Karpas-422 (cell line): ENCODE measurements around the gene HTRA2. TPM values are rescaled to one million over a fixed set of nuclear protein-coding genes. Genes with fewer than 3 reads are reported as not detected.
A peak's percentile ranks its signal among the peaks of the same experiment; 100 is the strongest.

Experiments
- DNase-seq: peaks from one replicate; pipeline ENCODE4 v3.0.0-alpha.2; 2015
- H2AFZ ChIP-seq: fragments of 200-600 bp; sonication (generic); 2 replicates; pipeline ENCODE4 v1.6.1; 2014; ENCODE audit warnings: antibody characterized with exemption, low read length, mixed read lengths
- H3K27ac ChIP-seq: fragments of 200-600 bp; sonication (generic); 2 replicates; pipeline ENCODE4 v1.5.1; 2014; ENCODE audit warnings: mild to moderate bottlenecking, low read length, moderate library complexity
- H3K27me3 ChIP-seq: fragments of 200-600 bp; sonication (generic); 2 replicates; pipeline ENCODE4 v1.6.1; 2014; ENCODE audit warnings: low read length, mixed read lengths
- H3K36me3 ChIP-seq: fragments of 200-600 bp; sonication (generic); 2 replicates; pipeline ENCODE4 v1.6.1; 2014; ENCODE audit warnings: low read length, mixed read lengths; ENCODE audit not compliant: insufficient read depth
- H3K4me1 ChIP-seq: fragments of 200-600 bp; sonication (generic); 2 replicates; pipeline ENCODE4 v1.6.1; 2014; ENCODE audit warnings: mild to moderate bottlenecking, low read length, mixed read lengths
- H3K4me2 ChIP-seq: fragments of 200-600 bp; sonication (generic); 2 replicates; pipeline ENCODE4 v1.6.1; 2014; ENCODE audit warnings: low read length, low read depth, mild to moderate bottlenecking; ENCODE audit not compliant: poor library complexity, severe bottlenecking
- H3K4me3 ChIP-seq: fragments of 200-600 bp; sonication (generic); 2 replicates; pipeline ENCODE4 v1.5.1; 2014; ENCODE audit warnings: mild to moderate bottlenecking, antibody characterized with exemption, low read length, mixed read lengths
- H3K79me2 ChIP-seq: fragments of 200-600 bp; sonication (generic); 2 replicates; pipeline ENCODE4 v1.6.1; 2014; ENCODE audit warnings: mild to moderate bottlenecking, low read length, mixed read lengths
- H3K9ac ChIP-seq: fragments of 200-600 bp; sonication (generic); 2 replicates; pipeline ENCODE4 v1.6.0; 2014; ENCODE audit warnings: low read length
- H3K9me2 ChIP-seq: fragments of 200-600 bp; sonication (generic), shearing (Covaris generic); replicated peaks from 2 replicates; pipeline ENCODE4 v1.6.0; 2014; ENCODE audit warnings: mild to moderate bottlenecking, low read length, moderate library complexity; ENCODE audit not compliant: insufficient read depth
- H3K9me3 ChIP-seq: fragments of 300-700, 200-600 bp; sonication (generic); 2 replicates; pipeline ENCODE4 v1.6.1; 2014; ENCODE audit warnings: low read length, mixed read lengths
- H4K20me1 ChIP-seq: fragments of 200-600 bp; sonication (generic); 2 replicates; pipeline ENCODE4 v1.6.1; 2014; ENCODE audit warnings: mild to moderate bottlenecking, antibody characterized with exemption, low read length, low read depth; ENCODE audit not compliant: insufficient read depth
- total RNA-seq: library from RNA; depleted of rRNA; stranded (reverse); fragments of >200 nt; shearing (Covaris generic); gene quantifications from 2 replicates; pipeline ENCODE4 v1.2.3, GENCODE V29; 2014; ENCODE audit warnings: low replicate concordance

Gene HTRA2
- total RNA-seq, 1 experiment from 2014 or later: 36.8 TPM

DNA sequence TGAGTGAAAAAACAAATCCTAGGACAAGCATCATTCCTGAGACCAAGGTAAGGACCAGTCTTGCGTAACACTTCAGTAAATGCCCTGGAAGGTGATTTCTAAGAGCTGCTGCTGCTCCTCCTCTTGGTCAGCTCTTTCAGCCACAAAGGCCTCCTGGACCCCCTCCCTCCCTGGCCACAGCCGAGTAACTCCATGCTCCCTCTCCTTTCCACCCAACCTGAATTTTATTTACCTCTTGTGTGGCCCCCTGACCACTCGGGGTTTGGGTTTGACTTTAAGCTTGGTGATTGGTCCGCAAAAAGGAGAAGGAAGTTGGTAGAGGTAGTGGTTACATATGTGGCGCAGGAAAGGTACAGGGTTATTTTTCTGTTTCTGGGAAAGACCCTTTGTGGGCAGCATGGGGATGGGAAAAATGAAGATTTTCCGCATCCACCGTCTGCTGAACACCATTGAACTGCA, 9.2 kb downstream of the HTRA2 start:
- no peaks in the 10 kb centered on the region for H3K4me1 ChIP-seq
- no peaks in the 10 kb centered on the region for H3K27me3 ChIP-seq
- DNase-seq: no peak
- no peaks in the 10 kb centered on the region for H3K9me3 ChIP-seq
- no peaks in the 10 kb centered on the region for H3K9me2 ChIP-seq
- no peak overlapping the region for H3K4me2 ChIP-seq
- no peaks in the 10 kb centered on the region for H3K36me3 ChIP-seq
- H3K4me3 ChIP-seq: no peak overlapping the region
- no peak overlapping the region for H2AFZ ChIP-seq
- no peak overlapping the region for H3K9ac ChIP-seq
- no peak overlapping the region for H3K27ac ChIP-seq
- H4K20me1 ChIP-seq: no peaks in the 10 kb centered on the region
- no peaks in the 10 kb centered on the region for H3K79me2 ChIP-seq

DNA sequence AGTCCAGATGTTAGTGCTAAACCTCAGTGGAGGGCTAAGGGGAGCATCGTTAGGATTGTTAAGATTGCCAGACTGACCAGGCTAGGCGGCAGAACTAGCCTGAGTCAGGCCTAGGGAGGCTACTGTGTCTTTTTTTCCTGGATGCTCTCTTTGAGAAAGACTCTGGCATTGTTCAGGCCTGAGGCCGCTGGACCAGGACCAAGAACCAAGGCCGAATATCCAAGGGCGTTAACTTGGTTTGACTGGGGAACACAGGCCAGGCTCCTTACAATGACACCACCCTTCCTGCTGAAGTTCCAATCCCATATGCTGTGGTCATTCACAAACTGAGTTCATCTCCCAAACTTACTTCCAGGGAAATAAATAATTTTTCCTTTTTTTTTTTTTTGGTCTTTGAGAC, 10.6 kb downstream of the HTRA2 start:
- Histone ChIP-seq H3K36me3 (no peaks in the 10 kb centered on the region), H3K9me3 (no peaks in the 10 kb centered on the region), H3K79me2 (no peaks in the 10 kb centered on the region), H4K20me1 (no peaks in the 10 kb centered on the region), H3K4me3 (no peak overlapping the region), H3K27me3 (no peaks in the 10 kb centered on the region), H3K27ac (no peak overlapping the region), H3K9me2 (no peaks in the 10 kb centered on the region), H3K4me2 (no peak overlapping the region), H3K4me1 (no peaks in the 10 kb centered on the region), H3K9ac (no peak overlapping the region), H2AFZ (no peak overlapping the region)
- DNase-seq: no peak

DNA sequence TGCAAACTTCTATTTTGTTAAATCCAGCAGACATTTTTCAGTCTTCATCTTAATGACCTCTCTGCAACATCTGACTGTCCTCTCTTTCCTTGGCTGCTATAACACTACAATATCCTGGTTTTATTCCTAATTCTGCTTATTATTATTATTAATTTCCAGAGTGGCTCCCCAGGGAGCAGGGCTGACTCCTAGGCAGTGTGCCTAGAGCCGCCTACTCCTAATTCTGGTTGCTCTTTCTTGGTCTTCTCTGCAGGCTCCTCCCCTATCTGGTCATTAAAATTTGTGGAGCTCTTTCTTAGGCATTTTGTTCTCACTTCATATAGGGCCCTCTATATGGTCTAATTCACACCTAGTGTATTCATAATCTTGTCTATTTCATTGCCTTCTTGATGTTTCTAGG, 13.2 kb downstream of the HTRA2 start:
- Histone ChIP-seq H3K27ac (no peak overlapping the region), H3K4me2 (no peak overlapping the region), H2AFZ (no peak overlapping the region), H3K4me3 (no peak overlapping the region), H3K27me3 (no peaks in the 10 kb centered on the region), H3K36me3 (no peaks in the 10 kb centered on the region), H3K9me2 (no peaks in the 10 kb centered on the region), H3K4me1 (no peaks in the 10 kb centered on the region), H3K79me2 (no peaks in the 10 kb centered on the region), H3K9me3 (no peaks in the 10 kb centered on the region), H4K20me1 (no peaks in the 10 kb centered on the region), H3K9ac (no peak overlapping the region)
- DNase-seq: no peak

DNA sequence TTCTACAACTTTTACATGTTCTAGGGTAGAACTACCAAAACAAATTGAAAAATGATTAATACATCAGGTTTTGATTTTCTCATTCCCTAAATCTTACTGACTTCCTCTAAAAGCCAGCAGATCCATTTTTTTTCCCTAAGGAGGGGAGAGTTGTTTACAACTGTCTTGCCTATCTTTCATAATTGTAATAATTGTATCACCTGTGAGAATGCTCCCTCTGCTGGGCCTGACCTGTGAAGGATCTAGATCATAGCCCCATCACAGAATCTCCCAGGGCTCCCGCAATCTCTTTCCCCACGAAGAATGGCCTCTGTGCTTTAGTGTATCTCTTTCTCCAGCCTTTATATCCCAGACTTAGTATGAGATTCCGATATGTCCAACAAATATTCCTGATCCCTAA, 14.9 kb downstream of the HTRA2 start:
- Histone ChIP-seq H3K9me3 (no peaks in the 10 kb centered on the region), H3K27ac (no peak overlapping the region), H3K9me2 (no peaks in the 10 kb centered on the region), H3K79me2 (no peaks in the 10 kb centered on the region), H3K27me3 (no peaks in the 10 kb centered on the region), H3K4me2 (no peak overlapping the region), H4K20me1 (no peaks in the 10 kb centered on the region), H3K4me1 (no peaks in the 10 kb centered on the region), H2AFZ (no peak overlapping the region), H3K9ac (no peak overlapping the region), H3K4me3 (no peak overlapping the region), H3K36me3 (no peaks in the 10 kb centered on the region)
- DNase-seq: peak; percentile 75

DNA sequence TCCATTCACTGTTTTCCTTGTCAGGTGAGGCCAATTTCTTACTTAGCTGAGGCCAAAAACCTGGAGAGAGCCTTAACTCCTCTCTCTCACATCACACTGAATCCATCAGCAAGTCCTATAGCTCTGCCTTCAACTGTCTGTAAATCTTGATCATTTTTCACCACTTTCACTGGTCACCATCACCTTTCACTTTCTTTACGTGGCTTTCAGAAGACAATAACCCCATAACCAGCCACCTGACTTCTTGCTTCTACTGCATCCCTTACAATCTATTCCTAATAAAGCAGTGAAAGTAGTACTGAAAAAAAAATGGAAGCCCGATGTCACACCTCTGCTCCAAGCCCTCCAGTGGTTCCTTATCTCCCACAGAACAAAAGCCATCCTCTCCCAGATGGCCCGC, 16.3 kb downstream of the HTRA2 start:
- Histone ChIP-seq H4K20me1 (no peaks in the 10 kb centered on the region), H3K36me3 (no peaks in the 10 kb centered on the region), H3K4me3 (no peak overlapping the region), H2AFZ (no peak overlapping the region), H3K9ac (no peak overlapping the region), H3K4me2 (no peak overlapping the region), H3K9me2 (no peaks in the 10 kb centered on the region), H3K4me1 (no peaks in the 10 kb centered on the region), H3K27me3 (no peaks in the 10 kb centered on the region), H3K9me3 (no peaks in the 10 kb centered on the region), H3K27ac (no peak overlapping the region), H3K79me2 (no peaks in the 10 kb centered on the region)
- DNase-seq: no peak

DNA sequence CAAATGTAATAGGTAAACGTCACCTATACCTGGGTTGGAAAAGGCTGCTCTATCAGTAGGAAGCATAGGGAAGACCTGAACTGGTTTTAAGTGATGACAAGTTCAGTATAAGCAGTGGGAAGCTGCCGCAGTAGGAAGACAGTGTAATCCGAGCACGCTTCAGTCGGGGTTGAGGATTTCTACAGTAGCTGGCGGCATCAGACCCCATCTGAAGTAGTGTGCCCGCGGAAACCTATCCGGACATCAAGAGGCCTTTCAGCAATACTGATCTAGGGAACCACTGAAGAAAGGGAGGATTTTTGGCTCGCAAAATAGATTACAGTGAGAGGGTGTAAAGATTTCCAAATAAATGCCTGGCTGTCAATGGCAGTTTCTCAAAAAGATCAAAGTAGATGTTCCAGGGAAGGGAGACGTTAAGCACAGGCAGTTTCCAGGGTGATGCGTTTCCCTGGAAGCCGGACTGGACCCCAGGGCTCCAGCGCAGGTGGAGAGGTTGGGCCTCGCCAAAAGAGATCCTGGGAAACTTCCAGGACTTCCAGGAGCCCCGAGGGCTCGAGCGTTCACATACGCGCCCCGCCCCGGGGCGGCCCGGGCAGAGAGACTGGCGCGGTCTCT, 18.7 kb downstream of the HTRA2 start:
- H3K27me3 ChIP-seq: no peaks in the 10 kb centered on the region
- H3K4me1 ChIP-seq: no peaks in the 10 kb centered on the region
- no peak overlapping the region for H3K9ac ChIP-seq
- H3K9me2 ChIP-seq: no peaks in the 10 kb centered on the region
- DNase-seq: no peak
- H3K79me2 ChIP-seq: no peaks in the 10 kb centered on the region
- H2AFZ ChIP-seq: no peak overlapping the region
- no peaks in the 10 kb centered on the region for H3K36me3 ChIP-seq
- no peaks in the 10 kb centered on the region for H4K20me1 ChIP-seq
- no peak overlapping the region for H3K27ac ChIP-seq
- no peak overlapping the region for H3K4me2 ChIP-seq
- no peak overlapping the region for H3K4me3 ChIP-seq
- H3K9me3 ChIP-seq: no peaks in the 10 kb centered on the region

DNA sequence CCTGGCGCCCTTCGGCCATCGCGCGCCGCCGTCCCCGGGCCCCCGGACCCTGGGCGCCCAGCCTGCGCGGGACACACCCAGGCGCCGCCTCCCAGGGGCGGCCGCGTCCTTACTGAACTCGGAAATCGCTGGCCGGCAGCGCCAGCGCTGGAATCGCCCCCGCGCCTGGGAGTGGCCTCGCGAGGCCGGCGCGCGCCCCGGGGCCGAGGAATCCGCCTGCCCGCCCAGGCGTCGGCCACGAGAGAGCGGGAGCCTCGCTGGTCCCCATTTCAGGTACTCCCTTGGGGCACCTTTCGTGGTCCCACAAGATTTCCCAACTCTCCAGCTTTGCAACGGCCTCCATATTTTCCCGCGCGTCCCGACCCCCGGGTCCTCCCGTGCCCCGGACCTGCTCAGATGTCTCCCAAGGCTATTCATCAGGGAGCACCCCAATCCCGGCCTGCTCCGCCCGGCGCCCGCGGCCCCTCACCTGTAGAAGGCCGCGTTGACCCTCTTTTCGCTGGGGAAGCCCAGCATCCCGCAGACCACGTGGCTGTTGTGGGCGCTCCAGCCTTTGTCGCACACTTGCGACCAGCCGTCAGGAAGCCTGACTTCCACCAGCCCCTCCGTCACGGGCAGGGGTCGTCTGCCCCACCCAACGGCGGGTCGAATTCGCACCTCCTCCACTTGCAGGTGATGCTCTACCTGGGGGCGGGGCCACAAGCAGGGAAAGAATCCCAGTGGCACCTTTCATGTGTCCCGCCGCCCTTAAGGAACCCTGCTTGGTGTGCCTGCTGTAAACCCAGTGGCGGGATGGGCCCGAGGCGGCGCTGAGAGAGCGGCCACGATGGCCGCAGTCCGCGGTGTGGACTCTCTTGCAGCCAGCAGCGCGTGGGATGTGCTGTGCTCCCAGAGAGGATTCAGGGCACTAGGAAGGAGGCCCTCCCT, 19.4 kb downstream of the HTRA2 start:
- Histone ChIP-seq H2AFZ (no peak overlapping the region), H3K36me3 (no peaks in the 10 kb centered on the region), H3K27me3 (no peaks in the 10 kb centered on the region), H3K4me1 (peaks cover 5% of the 10 kb centered on the region), H3K27ac (no peak overlapping the region), H3K4me3 (no peak overlapping the region), H4K20me1 (no peaks in the 10 kb centered on the region), H3K79me2 (no peaks in the 10 kb centered on the region), H3K9me2 (no peaks in the 10 kb centered on the region), H3K9ac (no peak overlapping the region), H3K4me2 (no peak overlapping the region), H3K9me3 (no peaks in the 10 kb centered on the region)
- no peak for DNase-seq

DNA sequence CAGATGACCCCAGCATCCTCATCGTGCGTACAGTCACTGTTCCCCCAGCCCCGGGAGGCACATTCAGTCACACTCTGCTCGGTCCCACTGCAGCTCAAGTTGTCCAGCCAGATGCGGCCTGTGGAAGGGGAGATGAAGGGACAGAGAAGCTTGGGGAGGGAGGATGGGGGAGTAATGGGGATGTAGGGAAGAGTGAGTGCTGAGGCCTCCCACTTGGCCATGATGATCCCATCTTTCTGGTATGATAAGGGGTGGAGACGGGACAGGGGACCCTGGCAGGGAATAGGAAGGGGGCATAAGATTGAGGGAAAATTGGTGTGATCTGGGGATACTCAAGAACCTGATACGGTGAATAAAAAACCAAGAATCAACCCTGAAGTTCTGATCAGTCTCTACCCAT, 20.5 kb downstream of the HTRA2 start:
- no peaks in the 10 kb centered on the region for H3K9me2 ChIP-seq
- no peak overlapping the region for H3K4me2 ChIP-seq
- no peaks in the 10 kb centered on the region for H3K27me3 ChIP-seq
- H2AFZ ChIP-seq: no peak overlapping the region
- no peaks in the 10 kb centered on the region for H3K9me3 ChIP-seq
- no peak overlapping the region for H3K4me3 ChIP-seq
- no peak overlapping the region for H3K9ac ChIP-seq
- no peak for DNase-seq
- no peak overlapping the region for H3K27ac ChIP-seq
- 0 out of 2 replicates have a peak, but pooled peaks cover 2% of the 10 kb centered on the region for H4K20me1 ChIP-seq
- peaks cover 8% of the 10 kb centered on the region for H3K4me1 ChIP-seq
- H3K36me3 ChIP-seq: no peaks in the 10 kb centered on the region
- no peaks in the 10 kb centered on the region for H3K79me2 ChIP-seq
